IPS DF 4.7 (cell line): Measurements from ENCODE around the gene GTF2F2.

Experiments
- DNase-seq: peaks from one replicate; pipeline ENCODE4 v3.0.0-alpha.2; 2013; ENCODE audit warnings: low spot score; ENCODE audit errors: extremely low read depth

Gene GTF2F2

DNA sequence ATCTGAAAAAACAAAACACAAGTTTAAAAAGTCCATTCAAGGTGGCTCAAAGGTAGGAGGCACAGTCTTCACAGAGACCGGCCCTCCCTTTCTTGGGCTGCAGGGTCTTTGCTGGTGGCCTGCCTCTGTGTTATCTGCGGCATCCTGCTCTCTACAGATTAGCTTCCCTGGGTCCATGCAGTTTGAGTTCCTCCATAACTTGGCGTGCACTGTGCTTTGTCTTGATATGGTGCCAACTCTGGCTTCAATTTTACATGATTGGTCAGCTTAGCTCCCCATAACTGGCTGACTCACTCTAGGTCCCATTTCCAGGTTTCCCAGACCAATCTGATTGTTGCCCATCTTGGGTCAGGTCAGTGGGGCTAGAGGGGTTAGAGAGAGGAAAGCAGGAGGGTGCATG, 178.9 kb downstream of the GTF2F2 start:
- no peak for DNase-seq

DNA sequence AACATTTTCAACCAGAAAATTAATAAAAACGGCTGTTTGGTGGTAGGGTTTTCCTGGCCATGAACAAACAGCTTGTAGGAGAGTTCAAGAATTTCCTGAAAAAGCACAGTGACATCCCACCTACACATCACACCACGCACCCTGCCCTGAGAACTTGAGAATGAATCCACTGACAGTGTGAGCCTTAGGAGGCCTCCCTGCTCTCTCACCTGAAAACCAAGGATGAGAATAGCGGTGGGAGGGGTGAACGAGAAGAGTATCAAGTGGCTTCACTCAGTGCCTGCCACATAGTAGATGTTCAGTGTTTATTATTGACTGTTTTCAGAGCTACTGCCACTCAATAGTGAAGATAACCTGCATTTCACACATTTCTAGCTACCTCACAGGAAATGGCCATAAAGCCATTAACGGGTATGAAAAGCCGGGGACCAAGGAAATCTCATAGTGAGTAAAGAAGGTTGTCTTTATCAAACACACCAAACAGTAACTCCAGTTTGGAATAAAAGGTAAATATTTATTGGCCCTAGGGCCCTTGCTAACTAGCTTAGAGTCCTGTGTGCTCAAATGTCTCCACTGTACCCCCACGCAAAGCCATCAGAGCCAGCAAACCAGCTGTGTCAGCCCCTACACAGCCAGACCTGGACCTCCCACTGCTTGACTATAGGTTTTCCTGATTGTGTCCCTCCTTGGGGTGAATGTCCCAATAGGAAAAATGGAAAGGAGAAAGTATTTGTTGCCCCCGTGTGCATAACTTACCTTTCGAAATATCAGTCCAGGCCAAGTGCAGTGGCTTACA, 180.1 kb downstream of the GTF2F2 start:
- no peak for DNase-seq

DNA sequence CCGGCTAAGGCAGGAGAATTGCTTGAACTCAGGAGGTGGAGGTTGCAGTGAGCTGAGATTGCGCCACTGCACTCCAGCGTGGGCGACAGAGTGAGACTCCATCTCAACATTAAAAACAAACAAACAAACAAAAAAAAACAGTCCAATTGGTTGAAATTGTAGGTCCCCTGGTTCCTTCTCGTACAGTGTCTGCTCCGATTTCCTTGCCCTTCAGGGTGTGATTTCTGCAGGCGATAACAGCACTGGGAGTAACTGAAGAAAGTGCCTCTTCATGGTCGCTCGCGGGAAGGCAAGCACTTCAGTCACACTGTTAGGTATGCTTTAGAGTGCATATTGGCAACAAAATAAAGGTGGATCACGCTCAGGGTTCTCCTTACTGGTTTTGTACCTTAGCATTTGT, 181.0 kb downstream of the GTF2F2 start:
- DNase-seq, result no peak

- no peak for DNase-seq
Measured at GRCh38 chr13:45302507-45302906, 182.2 kb downstream of the GTF2F2 start.

GRCh38 chr13:45303026-45303425, 182.7 kb downstream of the GTF2F2 start:
- DNase-seq, result no peak

- no peak for DNase-seq
Measured at GRCh38 chr13:45303866-45304265, 183.6 kb downstream of the GTF2F2 start.

DNA sequence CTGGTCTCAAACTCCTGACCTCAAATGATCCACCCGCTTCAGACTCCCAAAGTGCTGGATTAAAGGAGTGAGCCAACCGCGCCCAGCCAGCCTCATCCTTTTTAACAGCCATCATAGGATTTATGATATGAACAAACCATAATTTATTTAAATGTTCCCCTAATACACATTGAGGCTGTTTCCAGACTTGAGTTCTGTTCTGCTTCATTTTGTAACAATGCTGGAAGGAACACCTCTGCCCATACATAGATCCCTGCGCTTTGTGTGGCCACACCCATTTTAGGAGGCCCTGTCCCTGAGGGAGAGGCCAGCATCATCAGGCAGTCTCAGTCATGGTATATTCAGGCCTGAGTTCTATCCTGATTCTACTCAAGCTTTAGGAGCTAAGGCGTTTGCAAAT, 184.8 kb downstream of the GTF2F2 start:
- no peak for DNase-seq

DNA sequence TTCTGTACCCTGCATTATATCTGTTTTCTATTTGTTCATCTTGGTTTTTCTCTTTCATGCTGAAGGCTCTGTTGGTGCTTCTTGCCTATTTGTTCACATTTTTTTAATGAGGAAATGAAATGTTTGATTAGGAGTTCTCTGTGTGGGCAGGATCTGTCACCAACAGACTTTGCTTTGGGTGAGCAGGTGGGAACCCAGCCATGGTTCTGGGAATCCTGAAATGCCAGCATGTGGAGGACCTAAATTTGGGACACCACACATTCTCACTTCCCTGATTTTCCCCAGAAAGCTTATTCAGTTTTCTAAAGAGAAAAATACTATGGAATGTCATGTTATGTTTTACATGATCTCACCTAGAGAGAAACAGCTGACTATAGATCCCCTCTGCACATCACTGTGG, 186.7 kb downstream of the GTF2F2 start:
- no peak for DNase-seq

GRCh38 chr13:45310341-45311131, 190.2 kb downstream of the GTF2F2 start:
- DNase-seq, result no peak

DNA sequence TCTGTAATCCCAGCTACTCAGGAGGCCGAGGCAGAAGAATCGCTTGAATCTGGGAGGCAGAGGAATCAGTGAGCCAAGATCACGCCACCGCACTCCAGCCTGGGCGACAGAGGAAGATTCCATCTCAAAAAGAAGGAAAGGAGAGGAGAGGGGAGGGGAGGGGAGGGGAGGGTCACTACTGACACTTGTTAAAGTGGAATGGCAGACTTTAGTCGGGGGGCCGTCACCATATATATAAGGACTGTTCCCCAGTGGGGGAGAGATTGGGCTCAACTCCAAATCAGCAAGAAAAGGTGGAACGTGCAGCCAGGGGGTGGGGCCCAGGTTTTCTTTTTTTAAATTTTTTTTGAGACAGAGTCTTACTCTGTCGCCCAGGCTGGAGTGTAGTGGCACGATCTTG, 194.5 kb downstream of the GTF2F2 start:
- DNase-seq, result no peak

- DNase-seq, result no peak
Measured at GRCh38 chr13:45315520-45316167, 195.3 kb downstream of the GTF2F2 start.

DNA sequence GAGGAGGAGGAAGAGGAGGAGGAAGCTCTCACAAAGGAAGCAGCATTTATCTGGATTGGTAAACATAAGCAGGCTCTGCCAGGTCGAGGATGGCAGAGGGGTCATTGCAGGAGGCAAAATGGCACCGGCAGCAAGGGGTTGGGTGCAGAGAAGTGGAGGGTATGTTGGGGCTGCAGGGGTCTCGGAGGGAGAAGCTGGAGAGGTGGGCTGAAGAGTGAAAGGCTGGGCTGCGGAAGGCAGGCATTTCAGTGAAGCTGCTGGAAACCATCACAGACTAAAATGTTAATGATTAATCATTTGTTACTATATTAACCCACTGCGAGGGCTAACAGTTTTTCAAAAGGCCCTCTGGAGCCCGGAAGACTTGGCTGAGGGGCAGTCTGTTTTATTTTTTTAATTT, 196.0 kb downstream of the GTF2F2 start:
- DNase-seq, result no peak

DNA sequence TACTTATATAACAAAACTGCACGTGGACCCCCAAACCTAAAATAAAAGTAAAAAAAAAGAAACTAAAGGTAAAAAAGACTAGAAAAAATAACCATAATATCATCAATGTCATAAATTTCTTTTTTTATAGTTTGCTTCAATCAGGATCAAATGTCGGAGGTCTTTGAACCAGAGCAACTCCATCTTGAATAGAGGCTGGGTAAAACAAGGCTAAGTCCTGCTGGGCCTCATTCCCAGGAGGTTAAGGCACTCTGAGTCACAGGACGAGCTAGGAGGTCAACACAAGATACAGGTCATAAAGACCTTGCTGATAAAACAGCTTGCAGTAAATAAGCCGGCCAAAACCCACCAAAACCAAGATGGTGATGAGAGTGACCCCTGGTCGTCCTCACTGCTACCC, 196.7 kb downstream of the GTF2F2 start:
- DNase-seq, result no peak

- DNase-seq, result no peak
Measured at GRCh38 chr13:45320876-45321629, 200.7 kb downstream of the GTF2F2 start.

DNA sequence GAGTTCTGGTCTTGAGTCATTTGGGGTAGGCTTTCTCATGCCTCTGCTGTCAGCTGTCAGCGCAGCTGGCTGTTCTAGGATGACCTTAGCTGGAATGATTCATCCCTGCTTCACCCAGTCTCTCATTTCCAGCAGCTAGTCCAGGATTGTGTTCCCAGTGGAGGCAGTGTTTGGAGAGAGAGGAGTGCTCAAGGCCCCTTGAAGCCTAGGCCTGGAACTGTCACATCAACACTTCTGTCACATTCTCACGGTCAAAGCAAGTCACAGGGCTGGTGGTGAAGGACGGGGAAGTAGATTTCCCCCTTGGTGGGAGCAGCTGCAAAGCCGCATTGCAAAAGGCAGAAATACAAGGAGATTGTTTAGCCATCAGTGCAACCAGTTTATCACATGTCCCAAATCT, 205.5 kb downstream of the GTF2F2 start:
- DNase-seq, result no peak

DNA sequence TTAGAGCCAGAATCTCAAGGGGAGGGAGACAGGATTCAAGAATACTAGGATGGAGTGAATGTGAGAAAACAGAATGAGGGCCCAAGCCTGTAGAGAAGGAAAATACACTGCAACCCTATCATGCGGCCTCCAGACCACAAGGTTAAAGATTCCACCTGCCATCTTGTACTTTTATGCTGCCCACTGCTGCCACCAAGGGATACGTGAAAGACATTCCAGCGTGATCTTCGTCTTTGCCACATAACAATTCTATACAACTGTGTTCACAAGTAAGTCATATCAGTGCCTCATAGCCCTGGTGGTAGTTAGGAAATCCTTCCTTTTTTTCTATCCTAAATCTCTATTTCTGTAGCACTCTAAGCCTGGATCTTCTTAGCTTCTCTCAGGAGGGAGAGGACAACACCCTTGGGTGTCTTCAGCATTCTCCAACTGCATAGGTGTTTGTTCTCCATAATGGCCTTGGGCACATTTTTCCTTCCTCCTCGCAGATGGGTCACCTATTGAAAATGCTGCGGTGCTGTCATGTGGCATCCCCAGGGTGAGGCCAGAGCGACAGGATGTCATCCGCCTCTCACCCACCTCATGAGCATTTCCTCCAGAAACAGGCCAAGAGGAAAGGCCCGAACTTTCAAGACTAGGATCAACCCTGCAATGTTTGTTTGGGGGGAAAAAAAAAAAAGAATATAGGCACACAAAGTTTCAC, 207.1 kb downstream of the GTF2F2 start:
- DNase-seq, result no peak

GRCh38 chr13:45328661-45329111, 208.4 kb downstream of the GTF2F2 start:
- DNase-seq, result no peak

DNA sequence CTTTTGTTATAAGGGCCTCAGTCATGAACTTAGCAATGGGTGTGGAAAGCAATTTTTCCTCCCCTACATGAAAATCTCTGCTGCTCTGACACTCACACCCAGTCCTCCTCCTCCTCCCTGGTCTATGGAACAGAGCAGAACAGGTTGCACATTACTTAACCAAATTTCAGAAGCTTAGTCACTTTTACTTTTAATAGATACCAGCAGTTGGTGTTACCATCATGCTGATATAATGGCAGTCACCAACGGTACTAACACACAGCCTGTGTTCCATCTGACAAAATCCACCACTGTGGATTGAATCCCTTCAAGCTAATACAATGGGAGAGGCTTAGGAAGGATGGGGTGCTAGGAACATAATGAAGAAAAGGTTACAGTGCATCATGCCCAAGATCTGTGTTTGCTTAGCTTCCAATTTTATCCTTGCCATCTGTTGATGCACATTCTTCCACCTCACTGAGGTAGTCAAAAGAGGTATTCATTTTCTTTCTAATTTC, 210.9 kb downstream of the GTF2F2 start:
- DNase-seq, result no peak

DNA sequence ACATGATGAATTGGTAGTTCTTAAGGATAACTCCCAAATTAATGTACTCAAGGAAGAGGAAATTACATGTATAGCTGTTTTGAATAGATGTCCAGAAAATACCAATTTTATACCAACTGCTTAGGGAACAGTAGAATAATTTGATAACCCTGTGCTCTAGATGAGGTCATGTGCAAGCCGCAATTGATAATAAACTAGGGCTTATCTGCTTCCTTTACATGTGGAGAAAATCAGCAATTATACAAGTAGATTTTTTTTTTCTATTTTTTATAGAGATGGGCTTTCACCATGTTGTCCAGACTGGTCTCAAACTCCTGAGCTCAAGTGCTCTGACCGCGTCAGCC, 211.4 kb downstream of the GTF2F2 start:
- no peak for DNase-seq

DNA sequence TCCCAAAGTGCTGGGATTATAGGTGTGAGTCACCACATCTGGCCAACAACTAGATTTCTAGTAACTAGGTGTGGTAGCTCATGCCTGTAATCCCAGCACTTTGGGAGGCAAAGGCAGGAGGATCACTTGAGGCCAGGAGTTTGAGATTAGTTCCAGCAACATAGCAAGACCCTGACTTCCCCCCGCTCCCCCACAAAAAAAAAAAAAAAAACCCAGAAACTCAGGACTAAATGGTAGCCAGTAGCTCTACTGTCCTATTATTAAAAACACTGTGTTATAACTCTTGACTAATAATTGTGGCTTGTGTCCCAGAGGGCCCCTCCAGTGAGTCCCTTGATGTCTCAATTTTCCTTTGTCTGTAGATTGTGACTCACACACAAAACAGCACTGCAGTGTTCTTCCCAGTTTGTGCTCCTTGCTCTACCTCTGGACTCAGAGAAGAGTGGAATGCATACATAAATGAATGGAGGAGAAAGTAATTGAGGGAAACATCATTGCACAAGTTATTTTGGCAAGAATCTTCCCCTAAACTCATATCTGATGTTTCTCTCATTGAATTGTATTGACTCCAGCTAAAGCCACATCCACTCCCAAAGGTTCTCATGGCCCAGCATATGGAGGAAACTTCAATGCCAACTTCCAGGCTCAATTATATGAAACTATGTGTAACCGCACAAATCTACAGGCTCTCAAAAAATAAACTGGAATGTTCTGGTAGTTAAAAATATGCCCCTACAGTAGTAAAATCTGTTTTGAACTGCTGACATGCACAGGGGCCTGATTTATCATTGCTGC, 211.9 kb downstream of the GTF2F2 start:
- no peak for DNase-seq
